Measurements from ENCODE around the gene BTN1A1.

GRCh38 chr6:26487466-26487865 is 12.6 kb upstream of the BTN1A1 start:
- TF ChIP-seq POLR2A (IDR thresholded peaks at IDR 0.05) (no peak), CTCF (IDR thresholded peaks at IDR 0.05) (no peak)

Data from right lobe of liver (tissue), 4 donors.